AG10803 (cell line): ENCODE data around the gene RNF17.
"Not testable (repeated sequence)": the region's sequence is repeated elsewhere in the genome, so short reads cannot be mapped to it uniquely, and the experiment has no call there.

Source experiments
- DNase-seq: peaks from one replicate; pipeline ENCODE4 v3.0.0; 2010; ENCODE audit warnings: low read depth
- H3K4me3 ChIP-seq: 2 replicates; pipeline ENCODE4 v1.5.1; 2011; ENCODE audit warnings: mild to moderate bottlenecking, low read length, control low read depth
- TF ChIP-seq, protein P1 (sequence below): conservative IDR thresholded peaks from 2 replicates; pipeline ENCODE4 v1.5.1; 2011; ENCODE audit warnings: mild to moderate bottlenecking, low read length, control low read depth, inconsistent platforms

The RNF17 gene

GRCh38 chr13:24764276-24764630 lies 284 bp downstream of the RNF17 start:
- no peak overlapping the region for H3K4me3 ChIP-seq
- no peak for DNase-seq
- TF ChIP-seq, protein P1, sequence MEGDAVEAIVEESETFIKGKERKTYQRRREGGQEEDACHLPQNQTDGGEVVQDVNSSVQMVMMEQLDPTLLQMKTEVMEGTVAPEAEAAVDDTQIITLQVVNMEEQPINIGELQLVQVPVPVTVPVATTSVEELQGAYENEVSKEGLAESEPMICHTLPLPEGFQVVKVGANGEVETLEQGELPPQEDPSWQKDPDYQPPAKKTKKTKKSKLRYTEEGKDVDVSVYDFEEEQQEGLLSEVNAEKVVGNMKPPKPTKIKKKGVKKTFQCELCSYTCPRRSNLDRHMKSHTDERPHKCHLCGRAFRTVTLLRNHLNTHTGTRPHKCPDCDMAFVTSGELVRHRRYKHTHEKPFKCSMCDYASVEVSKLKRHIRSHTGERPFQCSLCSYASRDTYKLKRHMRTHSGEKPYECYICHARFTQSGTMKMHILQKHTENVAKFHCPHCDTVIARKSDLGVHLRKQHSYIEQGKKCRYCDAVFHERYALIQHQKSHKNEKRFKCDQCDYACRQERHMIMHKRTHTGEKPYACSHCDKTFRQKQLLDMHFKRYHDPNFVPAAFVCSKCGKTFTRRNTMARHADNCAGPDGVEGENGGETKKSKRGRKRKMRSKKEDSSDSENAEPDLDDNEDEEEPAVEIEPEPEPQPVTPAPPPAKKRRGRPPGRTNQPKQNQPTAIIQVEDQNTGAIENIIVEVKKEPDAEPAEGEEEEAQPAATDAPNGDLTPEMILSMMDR = no peak

DNA sequence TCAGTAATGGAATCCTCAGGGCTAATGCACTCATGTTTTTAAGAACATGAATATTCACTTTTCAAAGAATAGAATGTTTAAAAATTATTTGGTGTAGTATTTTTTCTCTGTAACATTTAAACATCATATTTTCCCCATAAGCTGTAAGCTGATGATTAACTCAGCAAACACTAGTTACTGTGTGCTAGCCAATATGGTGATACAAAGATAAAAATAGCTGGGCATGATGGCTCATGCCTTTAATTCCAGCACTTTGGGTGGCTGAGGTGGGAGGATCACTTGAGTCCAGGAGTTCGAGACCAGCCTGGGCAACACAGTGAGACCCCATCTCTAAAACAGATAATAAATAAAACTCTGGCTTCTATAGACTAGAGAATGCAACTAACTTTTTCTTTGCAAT lies 13.2 kb downstream of the RNF17 start:
- TF ChIP-seq, protein P1 = no peak
- no peak for DNase-seq
- H3K4me3 ChIP-seq = no peak overlapping the region

GRCh38 chr13:24784319-24784718 lies 20.4 kb downstream of the RNF17 start:
- H3K4me3 ChIP-seq = no peak overlapping the region
- DNase-seq = no peak
- TF ChIP-seq, protein P1 = no peak

DNA sequence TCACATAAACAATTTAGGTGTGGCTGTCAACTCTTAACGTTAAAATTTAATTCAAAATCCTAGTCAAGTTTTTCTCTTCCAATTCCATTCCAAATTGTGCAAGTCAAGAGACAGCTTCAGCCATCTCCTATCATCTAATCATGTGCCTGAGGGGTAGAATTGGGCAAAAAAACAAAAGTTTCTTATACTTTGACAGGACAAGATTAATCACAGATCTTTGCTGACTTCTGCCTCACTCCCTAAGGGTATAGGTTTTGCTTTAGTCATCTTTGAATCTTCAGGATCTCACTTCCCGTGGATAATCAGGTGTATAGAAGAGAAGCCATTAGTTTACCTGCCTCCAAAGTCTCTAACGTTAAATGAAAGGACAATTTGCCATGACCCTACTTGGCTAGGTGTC lies 24.6 kb downstream of the RNF17 start:
- no peak overlapping the region for H3K4me3 ChIP-seq
- TF ChIP-seq, protein P1 = no peak

DNA sequence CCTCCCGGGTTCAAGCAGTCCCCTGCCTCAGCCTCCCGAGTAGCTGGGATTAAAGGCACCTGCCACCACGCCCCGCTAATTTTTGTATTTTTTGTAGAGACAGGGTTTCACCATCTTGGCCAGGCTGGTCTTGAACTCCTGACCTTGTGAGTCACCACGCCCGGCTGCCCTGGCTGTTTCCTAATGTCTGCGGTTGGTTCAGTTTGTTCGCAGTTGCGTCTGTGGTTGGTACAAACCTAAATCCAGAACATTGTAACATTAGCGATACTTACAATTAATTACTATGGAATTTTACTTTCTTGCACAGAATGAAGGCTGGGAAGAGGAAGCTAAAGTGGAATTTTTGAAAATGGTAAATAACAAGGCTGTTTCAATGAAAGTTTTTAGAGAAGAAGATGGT lies 38.1 kb downstream of the RNF17 start:
- H3K4me3 ChIP-seq = no peak overlapping the region
- TF ChIP-seq, protein P1 = no peak
- peak; percentile 3 for DNase-seq

More for the DNA sequence above, 24.6 kb downstream of the RNF17 start:
- no peak for DNase-seq

DNA sequence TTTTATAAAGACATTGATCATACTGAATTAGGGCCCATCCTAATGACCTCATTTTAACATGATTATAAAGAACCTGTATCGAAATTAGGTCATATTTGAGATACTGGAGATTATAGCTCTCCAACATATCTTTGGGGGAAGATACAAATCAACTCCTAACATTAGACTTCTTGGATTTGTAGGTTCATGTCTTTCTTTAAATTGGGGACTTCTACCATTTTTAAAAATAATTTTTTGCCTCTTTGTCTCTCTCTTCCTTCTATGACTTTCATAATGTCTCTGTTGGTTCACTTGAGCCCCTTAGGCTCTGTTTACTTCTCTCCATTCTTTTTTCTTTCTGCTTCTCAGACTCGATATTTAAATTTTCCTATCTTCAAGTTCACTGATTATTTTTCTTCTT lies 57.2 kb downstream of the RNF17 start:
- H3K4me3 ChIP-seq = no peak overlapping the region
- TF ChIP-seq, protein P1 = no peak
- no peak for DNase-seq

DNA sequence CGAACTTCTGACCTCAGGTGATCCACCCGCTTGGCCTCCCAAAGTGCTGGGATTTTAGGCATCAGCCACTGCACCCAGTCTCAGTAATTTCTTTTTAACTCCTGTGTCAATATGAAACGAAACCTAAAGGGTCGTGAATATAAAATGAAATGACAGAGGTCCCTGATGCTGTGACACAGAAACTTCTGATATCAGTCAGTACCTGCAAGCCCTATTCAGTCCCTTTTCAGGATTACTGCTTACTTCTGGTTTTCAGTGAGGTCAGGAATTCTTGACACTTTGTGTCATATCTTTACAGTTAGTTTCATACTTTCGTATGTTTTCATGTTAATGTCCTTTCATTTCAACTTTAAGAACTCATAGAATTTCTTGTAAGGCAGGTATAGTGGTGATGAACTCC lies 58.7 kb downstream of the RNF17 start:
- TF ChIP-seq, protein P1 = no peak
- DNase-seq = no peak

GRCh38 chr13:24823122-24823710 lies 59.2 kb downstream of the RNF17 start:
- not testable (repeated sequence) for DNase-seq, H3K4me3 ChIP-seq

More for the DNA sequence above, 58.7 kb downstream of the RNF17 start:
- H3K4me3 ChIP-seq = no peak overlapping the region
